Cardiac fibroblast (primary cell): ENCODE results near the gene MCF2L.

Source experiments
- DNase-seq, 2 donors: peaks; one replicate each; pipeline versions ENCODE4 v3.0.0 to v3.0.0-alpha.2; 2010; ENCODE audit warnings: low read depth in 2 of 2
- H3K4me3 ChIP-seq, 2 donors: replicated peaks in 1 of 2; 1 replicate in 1 of 2; 2 replicates in 1 of 2; pipeline ENCODE4 v1.5.1; 2011; ENCODE audit warnings: low read depth in 2 of 2, low read length in 2 of 2, mild to moderate bottlenecking in 2 of 2, moderate library complexity in 1 of 2
- TF ChIP-seq, protein P1 (sequence below): IDR thresholded peaks from one replicate; pipeline ENCODE4 v1.5.1; 2011; ENCODE audit warnings: low read depth, mild to moderate bottlenecking, low read length, inconsistent platforms

MCF2L gene

GRCh38 chr13:113040597-113041292, 71.7 kb downstream of the MCF2L start:
- TF ChIP-seq, protein P1, sequence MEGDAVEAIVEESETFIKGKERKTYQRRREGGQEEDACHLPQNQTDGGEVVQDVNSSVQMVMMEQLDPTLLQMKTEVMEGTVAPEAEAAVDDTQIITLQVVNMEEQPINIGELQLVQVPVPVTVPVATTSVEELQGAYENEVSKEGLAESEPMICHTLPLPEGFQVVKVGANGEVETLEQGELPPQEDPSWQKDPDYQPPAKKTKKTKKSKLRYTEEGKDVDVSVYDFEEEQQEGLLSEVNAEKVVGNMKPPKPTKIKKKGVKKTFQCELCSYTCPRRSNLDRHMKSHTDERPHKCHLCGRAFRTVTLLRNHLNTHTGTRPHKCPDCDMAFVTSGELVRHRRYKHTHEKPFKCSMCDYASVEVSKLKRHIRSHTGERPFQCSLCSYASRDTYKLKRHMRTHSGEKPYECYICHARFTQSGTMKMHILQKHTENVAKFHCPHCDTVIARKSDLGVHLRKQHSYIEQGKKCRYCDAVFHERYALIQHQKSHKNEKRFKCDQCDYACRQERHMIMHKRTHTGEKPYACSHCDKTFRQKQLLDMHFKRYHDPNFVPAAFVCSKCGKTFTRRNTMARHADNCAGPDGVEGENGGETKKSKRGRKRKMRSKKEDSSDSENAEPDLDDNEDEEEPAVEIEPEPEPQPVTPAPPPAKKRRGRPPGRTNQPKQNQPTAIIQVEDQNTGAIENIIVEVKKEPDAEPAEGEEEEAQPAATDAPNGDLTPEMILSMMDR, result no peak
- no peak for DNase-seq
- no peak overlapping the region for H3K4me3 ChIP-seq

GRCh38 chr13:113041293-113041690, 72.3 kb downstream of the MCF2L start:
- TF ChIP-seq, protein P1, result no peak
- no peak overlapping the region for H3K4me3 ChIP-seq
- DNase-seq, result no peak

DNA sequence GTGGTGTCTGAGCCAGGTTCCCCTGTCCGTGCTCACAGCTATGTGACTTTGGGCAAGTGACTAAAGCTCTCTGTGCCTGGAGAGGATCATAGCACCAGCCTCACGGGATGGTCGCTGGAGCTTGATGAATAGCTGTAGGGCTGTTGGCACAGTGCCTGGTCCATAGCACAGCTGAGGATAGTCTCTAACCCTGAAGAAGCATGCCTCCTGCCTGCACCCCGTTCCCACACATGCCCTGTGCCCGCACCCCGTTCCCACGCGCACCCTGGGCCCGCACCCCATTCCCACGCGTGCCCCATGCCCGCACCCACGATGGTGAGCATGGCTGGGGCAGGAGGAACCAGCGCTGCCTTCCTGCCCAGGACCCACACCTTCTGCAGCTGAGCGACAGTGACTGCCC, 72.9 kb downstream of the MCF2L start:
- TF ChIP-seq, protein P1, result no peak
- no peak for DNase-seq
- no peak overlapping the region for H3K4me3 ChIP-seq

DNA sequence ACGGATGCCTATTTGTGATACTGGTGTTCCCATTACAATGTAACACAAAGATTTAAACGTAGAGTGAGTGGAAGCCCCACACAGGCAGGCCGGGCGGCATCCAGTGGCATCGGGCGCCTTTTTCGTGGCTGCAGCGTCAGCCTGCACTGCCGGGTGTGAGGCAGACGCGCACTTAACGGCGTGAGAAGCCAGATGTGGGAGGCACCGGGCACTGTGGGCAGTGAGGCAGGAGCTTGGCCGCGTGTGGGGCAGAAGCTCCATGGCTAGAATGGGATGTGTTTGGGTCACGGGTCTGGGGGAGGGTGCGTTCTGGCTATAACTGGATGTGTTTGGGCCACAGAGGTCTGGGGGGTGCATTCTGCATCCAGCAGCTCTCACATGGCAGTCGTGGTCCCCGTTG, 73.4 kb downstream of the MCF2L start:
- DNase-seq, result no peak
- TF ChIP-seq, protein P1, result no peak

GRCh38 chr13:113043001-113043630, 74.1 kb downstream of the MCF2L start:
- H3K4me3 ChIP-seq, result no peak overlapping the region
- DNase-seq, result no peak
- TF ChIP-seq, protein P1, result no peak

More for the DNA sequence above, 73.4 kb downstream of the MCF2L start:
- no peak overlapping the region for H3K4me3 ChIP-seq

DNA sequence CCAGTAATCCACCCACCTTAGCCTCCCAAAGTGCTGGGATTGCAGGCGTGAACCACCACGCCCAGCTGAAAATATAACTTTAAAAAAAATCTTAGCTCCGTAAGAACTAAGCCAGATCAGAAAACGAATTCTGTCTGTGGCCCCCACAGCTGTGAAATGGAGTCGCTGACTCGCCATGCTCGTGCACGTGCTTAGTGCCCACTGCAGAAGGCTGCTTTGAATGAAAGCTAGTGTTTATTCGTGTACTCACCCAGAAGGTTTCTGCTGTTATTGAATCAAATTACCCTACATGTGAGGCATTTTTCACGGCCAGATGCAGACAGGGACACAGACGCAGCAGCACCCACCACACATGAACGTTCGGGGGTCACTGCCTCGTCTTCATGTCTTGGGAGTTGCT, 74.9 kb downstream of the MCF2L start:
- no peak for DNase-seq
- no peak overlapping the region for H3K4me3 ChIP-seq
- TF ChIP-seq, protein P1, result no peak
